KOPT-K1 (cell line): Measurements from ENCODE around the gene NR0B1.

ENCODE experiments used
- H3K27ac ChIP-seq: fragments of 200-600 bp; sonication (generic); 2 replicates; pipeline ENCODE4 v1.5.1; 2016; ENCODE audit warnings: antibody characterized with exemption, mild to moderate bottlenecking, low read depth, low read length; ENCODE audit not compliant: poor library complexity, severe bottlenecking
- H3K36me3 ChIP-seq: fragments of 200-600 bp; sonication (generic); 2 replicates; pipeline ENCODE4 v1.5.1; 2017; ENCODE audit warnings: antibody characterized with exemption, mild to moderate bottlenecking, low read length, moderate library complexity; ENCODE audit not compliant: insufficient read depth
- H3K9me3 ChIP-seq: fragments of 200-600 bp; sonication (generic); 2 replicates; pipeline ENCODE4 v1.5.1; 2017; ENCODE audit warnings: antibody characterized with exemption, low read length, mild to moderate bottlenecking; ENCODE audit not compliant: insufficient read depth, poor library complexity, severe bottlenecking

NR0B1 gene

GRCh38 chrX:30296408-30297254, 12.6 kb downstream of the NR0B1 start:
- Histone ChIP-seq H3K36me3 (no peaks in the 10 kb centered on the region), H3K9me3 (no peaks in the 10 kb centered on the region), H3K27ac (no peak overlapping the region)

- no peak overlapping the region for H3K27ac ChIP-seq
- H3K36me3 ChIP-seq = no peaks in the 10 kb centered on the region
- no peaks in the 10 kb centered on the region for H3K9me3 ChIP-seq
These were observed 25.6 kb downstream of the NR0B1 start for GRCh38 chrX:30283456-30284200.

- H3K27ac ChIP-seq = no peak overlapping the region
- no peaks in the 10 kb centered on the region for H3K9me3 ChIP-seq
These were observed 26.7 kb downstream of the NR0B1 start for GRCh38 chrX:30282527-30282926.

GRCh38 chrX:30280428-30280827, 28.8 kb downstream of the NR0B1 start:
- no peaks in the 10 kb centered on the region for H3K9me3 ChIP-seq
- peak overlapping the region; percentile 34 for H3K27ac ChIP-seq
- no peaks in the 10 kb centered on the region for H3K36me3 ChIP-seq

More at GRCh38 chrX:30282527-30282926, 26.7 kb downstream of the NR0B1 start:
- no peaks in the 10 kb centered on the region for H3K36me3 ChIP-seq

GRCh38 chrX:30278365-30278764, 30.8 kb downstream of the NR0B1 start:
- Histone ChIP-seq H3K36me3 (no peaks in the 10 kb centered on the region), H3K9me3 (peaks cover under 1% of the 10 kb centered on the region), H3K27ac (no peak overlapping the region)

- Histone ChIP-seq H3K36me3 (no peaks in the 10 kb centered on the region), H3K9me3 (peaks cover 11% of the 10 kb centered on the region), H3K27ac (no peak overlapping the region)
These were observed 33.7 kb downstream of the NR0B1 start for GRCh38 chrX:30275498-30275897.

GRCh38 chrX:30270639-30271038, 38.6 kb downstream of the NR0B1 start:
- H3K9me3 ChIP-seq = peaks cover 11% of the 10 kb centered on the region
- H3K27ac ChIP-seq = no peak overlapping the region
- no peaks in the 10 kb centered on the region for H3K36me3 ChIP-seq

- Histone ChIP-seq H3K36me3 (no peaks in the 10 kb centered on the region), H3K27ac (no peak overlapping the region), H3K9me3 (no peaks in the 10 kb centered on the region)
These were observed 46.4 kb downstream of the NR0B1 start for GRCh38 chrX:30262763-30263162.

GRCh38 chrX:30261012-30261411, 48.2 kb downstream of the NR0B1 start:
- H3K27ac ChIP-seq = no peak overlapping the region
- no peaks in the 10 kb centered on the region for H3K36me3 ChIP-seq
- no peaks in the 10 kb centered on the region for H3K9me3 ChIP-seq

GRCh38 chrX:30259927-30260326, 49.3 kb downstream of the NR0B1 start:
- Histone ChIP-seq H3K9me3 (no peaks in the 10 kb centered on the region), H3K36me3 (no peaks in the 10 kb centered on the region), H3K27ac (no peak overlapping the region)
